ENCODE measurements around the gene ATG4B.

GRCh38 chr2:241602720-241603119 lies 34.8 kb upstream of the ATG4B start:
- no peak for TF ChIP-seq EZH2phosphoT487 (IDR thresholded peaks at IDR 0.05; ENCODE audit: insufficient read depth, low read depth)
- TF ChIP-seq EZH2 (IDR thresholded peaks at IDR 0.05; ENCODE audit: insufficient read depth, poor library complexity, severe bottlenecking): no peak
